Stimulated activated naive CD8-positive, alpha-beta T cell treated with anti-CD3 and anti-CD28 coated beads, Interleukin-15, amount 100 ng/mL, for 72 hours (primary cell): ENCODE measurements around the gene KCNQ1.

Experiments
- ATAC-seq: fragments of 150-1000 bp; cut with Tn5 transposase; 2 replicates; pipeline ENCODE4 v1.10.0; 2021; ENCODE audit warnings: mild to moderate bottlenecking, moderate library complexity
- DNase-seq, 2 donors: peaks; one replicate each; pipeline ENCODE4 v3.0.0; 2021 to 2022
- H3K27ac Mint-ChIP-seq, 2 donors: one replicate each; pipeline ENCODE4 v1.8.0; 2022; ENCODE audit warnings: mild to moderate bottlenecking in 2 of 2, mixed read lengths in 2 of 2, moderate library complexity in 2 of 2
- H3K27me3 Mint-ChIP-seq: one replicate; pipeline ENCODE4 v1.8.0; 2022; ENCODE audit warnings: mixed read lengths
- H3K4me1 Mint-ChIP-seq: one replicate; pipeline ENCODE4 v1.8.0; 2022; ENCODE audit warnings: mild to moderate bottlenecking, mixed read lengths
- H3K4me3 Mint-ChIP-seq, 2 donors: one replicate each; pipeline ENCODE4 v1.8.0; 2022; ENCODE audit warnings: mild to moderate bottlenecking in 2 of 2, mixed read lengths in 2 of 2, moderate library complexity in 1 of 2
- H3K9me3 Mint-ChIP-seq, 2 donors: one replicate each; pipeline ENCODE4 v1.8.0; 2022; ENCODE audit warnings: mixed read lengths in 2 of 2

KCNQ1 gene

DNA sequence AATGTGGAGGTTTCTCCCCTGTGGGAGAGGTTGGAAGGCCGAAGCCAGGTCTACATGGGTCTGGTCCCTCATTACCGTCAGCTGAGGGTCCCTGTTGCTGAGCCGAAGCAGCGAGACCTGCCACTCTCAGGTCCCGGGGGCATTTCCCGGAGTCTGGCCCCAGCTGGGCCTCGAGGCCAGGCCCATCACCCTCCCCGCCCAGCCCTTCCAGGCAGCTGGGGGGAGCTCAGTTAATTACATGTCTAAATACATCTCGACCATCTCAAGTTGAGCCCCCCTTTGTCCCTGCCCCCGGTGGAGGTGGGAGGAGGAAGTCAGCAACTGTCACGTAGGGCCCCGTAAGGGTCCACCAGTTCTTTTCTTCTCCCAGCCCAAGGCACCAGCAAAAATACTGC, 437.2 kb downstream of the KCNQ1 start:
- Mint-ChIP-seq H3K27ac (no peak overlapping the region), H3K9me3 (no peaks in the 10 kb centered on the region), H3K4me1 (peaks cover 13% of the 10 kb centered on the region), H3K27me3 (peaks cover 32% of the 10 kb centered on the region), H3K4me3 (no peak overlapping the region)
- no peak for DNase-seq
- no peak for ATAC-seq

DNA sequence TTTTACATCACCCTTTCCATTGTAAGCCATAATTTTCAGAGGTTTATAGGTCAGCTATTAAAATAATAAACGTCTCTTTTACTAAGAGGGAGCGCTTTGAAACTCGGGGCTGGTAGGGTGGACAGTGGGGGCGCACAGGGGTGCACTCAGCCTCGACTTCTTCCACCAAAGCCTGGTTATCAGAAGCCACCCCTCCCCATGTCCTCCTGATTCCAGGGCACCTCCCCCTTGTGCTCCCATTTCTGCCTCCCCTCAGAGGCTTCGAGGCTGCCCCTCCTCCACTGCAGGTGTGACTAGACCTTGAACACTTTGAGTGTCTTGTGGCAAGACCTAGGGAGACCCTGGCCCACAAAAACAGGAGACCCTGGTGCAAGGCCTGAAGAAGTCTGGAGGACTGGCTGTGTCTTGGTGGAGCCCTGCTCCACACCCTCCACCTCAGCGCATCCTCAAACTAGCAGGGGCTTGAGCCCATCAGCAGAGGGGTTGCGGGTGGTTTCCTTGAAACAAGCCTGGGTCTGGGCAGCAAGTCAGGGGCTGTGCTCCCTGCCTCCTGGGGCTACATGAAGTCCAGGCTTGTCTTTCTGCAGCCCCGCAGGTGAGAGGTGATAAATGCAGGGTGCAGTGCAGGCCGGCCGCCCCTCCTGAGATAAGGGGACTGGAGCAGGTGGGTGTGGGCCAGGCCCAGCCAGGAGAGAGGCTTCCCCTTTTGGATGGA, 437.7 kb downstream of the KCNQ1 start:
- H3K4me1 Mint-ChIP-seq: peaks cover 17% of the 10 kb centered on the region
- no peaks in the 10 kb centered on the region for H3K9me3 Mint-ChIP-seq
- ATAC-seq (no peak), DNase-seq (no peak)
- peaks cover 38% of the 10 kb centered on the region for H3K27me3 Mint-ChIP-seq
- no peak overlapping the region for H3K27ac Mint-ChIP-seq
- peak overlapping the region; percentile 10 to 73 for H3K4me3 Mint-ChIP-seq

GRCh38 chr11:2883640-2883978, 438.8 kb downstream of the KCNQ1 start:
- H3K27ac Mint-ChIP-seq: no peak overlapping the region
- no peaks in the 10 kb centered on the region for H3K9me3 Mint-ChIP-seq
- ATAC-seq: no peak
- peaks cover 27% of the 10 kb centered on the region for H3K4me1 Mint-ChIP-seq
- H3K27me3 Mint-ChIP-seq: peaks cover 39% of the 10 kb centered on the region
- no peak for DNase-seq
- H3K4me3 Mint-ChIP-seq: peak overlapping the region; percentile 46 to 73

- peaks cover 39% of the 10 kb centered on the region for H3K27me3 Mint-ChIP-seq
- H3K4me3 Mint-ChIP-seq: peak overlapping the region in 1 of 2 donors; percentile 46
- no peaks in the 10 kb centered on the region for H3K9me3 Mint-ChIP-seq
These were observed 439.4 kb downstream of the KCNQ1 start for GRCh38 chr11:2883979-2884815.

DNA sequence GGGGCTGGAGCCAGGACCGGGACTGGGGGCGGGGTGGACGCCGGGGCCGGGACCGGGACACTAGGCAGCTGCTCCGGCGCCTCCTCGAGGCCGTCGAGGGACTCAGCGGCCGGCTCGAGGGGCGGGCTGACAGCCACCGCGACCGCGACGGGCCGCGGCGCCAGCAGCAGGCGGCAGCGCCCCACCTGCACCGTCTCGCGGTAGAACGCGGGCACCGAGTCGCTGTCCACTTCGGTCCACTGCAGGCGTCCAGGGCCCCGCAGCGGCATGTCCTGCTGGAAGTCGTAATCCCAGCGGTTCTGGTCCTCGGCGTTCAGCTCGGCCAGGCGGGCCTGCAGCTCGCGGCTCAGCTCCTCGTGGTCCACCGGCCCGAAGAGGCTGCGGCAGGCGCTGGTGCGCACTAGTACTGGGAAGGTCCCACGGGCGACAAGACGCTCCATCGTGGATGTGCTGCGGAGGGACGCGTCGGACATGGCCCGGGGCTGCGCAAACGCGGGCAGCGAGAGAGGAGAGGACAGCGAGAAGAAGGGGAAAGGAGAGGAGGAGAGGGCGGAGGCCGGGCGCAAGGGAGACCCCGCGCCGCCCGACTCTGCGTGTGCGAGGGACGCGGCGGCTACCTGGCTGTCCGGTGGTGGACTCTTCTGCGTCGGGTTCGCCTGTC, 440.3 kb downstream of the KCNQ1 start:
- H3K27ac Mint-ChIP-seq: no peak overlapping the region
- no peaks in the 10 kb centered on the region for H3K9me3 Mint-ChIP-seq
- peak; percentile 38 for ATAC-seq

More at GRCh38 chr11:2883979-2884815, 439.4 kb downstream of the KCNQ1 start:
- Mint-ChIP-seq H3K4me1 (peaks cover 27% of the 10 kb centered on the region), H3K27ac (no peak overlapping the region)
- no peak for DNase-seq
- no peak for ATAC-seq

GRCh38 chr11:2885678-2886081, 440.9 kb downstream of the KCNQ1 start, which contains the start of gene CDKN1C:
Gene CDKN1C, minus strand, starts transcription at chr11:2885775. Its CDS starts 319 bp downstream, at chr11:2885456.
- Mint-ChIP-seq H3K27me3 (peaks cover 39% of the 10 kb centered on the region), H3K27ac (peak within 1 kb of the TSS in 1 of 2 donors; percentile 54), H3K9me3 (no peaks in the 10 kb centered on the region), H3K4me1 (peaks cover 27% of the 10 kb centered on the region), H3K4me3 (peak within 1 kb of the TSS; percentile 84 to 94)
- DNase-seq (peak; percentile 77 to 82), ATAC-seq (peak; percentile 84)

More for the DNA sequence above, 440.3 kb downstream of the KCNQ1 start:
- Mint-ChIP-seq H3K4me1 (peaks cover 27% of the 10 kb centered on the region), H3K4me3 (peak overlapping the region; percentile 84 to 94), H3K27me3 (peaks cover 39% of the 10 kb centered on the region)
- peak; percentile 52 to 54 for DNase-seq

DNA sequence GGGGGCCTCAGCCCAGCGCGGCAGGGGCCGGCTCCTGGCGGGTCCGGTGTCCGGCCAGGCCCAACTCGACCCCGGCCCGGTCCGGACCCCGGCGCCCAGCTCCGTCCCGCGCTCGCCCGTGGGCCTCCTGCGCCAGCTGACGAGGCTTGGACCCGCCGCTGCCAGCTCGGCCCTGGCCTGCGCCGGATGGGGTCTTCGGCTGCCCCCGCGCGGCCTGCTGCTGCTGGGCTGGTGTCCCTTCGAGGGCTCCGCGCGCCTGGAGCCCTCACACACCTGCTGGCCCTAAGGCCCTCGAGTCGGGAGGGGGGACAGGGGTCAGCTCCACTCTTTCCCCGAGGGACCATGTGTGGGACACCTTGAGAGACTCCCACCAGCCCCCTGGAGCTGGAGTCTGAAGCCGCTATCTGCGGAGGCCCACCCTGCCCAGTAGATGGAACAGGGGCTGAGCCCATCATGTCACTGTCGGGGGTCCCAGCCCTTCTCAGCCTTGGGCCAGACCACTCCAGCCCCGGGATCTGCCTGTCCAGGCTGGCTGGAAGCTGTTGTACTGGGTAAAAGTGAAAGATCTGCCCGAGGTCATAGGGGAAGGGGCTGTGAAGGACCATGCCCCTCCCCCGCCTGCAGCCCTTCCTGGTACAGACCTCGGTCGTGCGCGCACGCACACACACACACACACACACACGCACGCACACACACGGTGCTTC, 441.5 kb downstream of the KCNQ1 start:
- ATAC-seq: peak; percentile 10

GRCh38 chr11:2886936-2887335, 442.1 kb downstream of the KCNQ1 start:
- no peak overlapping the region for H3K27ac Mint-ChIP-seq
- DNase-seq: no peak
- H3K4me3 Mint-ChIP-seq: peak overlapping the region in 1 of 2 donors; percentile 40
- ATAC-seq: no peak
- no peaks in the 10 kb centered on the region for H3K9me3 Mint-ChIP-seq
- H3K27me3 Mint-ChIP-seq: peaks cover 39% of the 10 kb centered on the region
- H3K4me1 Mint-ChIP-seq: peaks cover 39% of the 10 kb centered on the region

More for the DNA sequence above, 441.5 kb downstream of the KCNQ1 start:
- DNase-seq: no peak
- H3K9me3 Mint-ChIP-seq: no peaks in the 10 kb centered on the region
- H3K27me3 Mint-ChIP-seq: peaks cover 39% of the 10 kb centered on the region
- H3K4me3 Mint-ChIP-seq: peak overlapping the region in 1 of 2 donors; percentile 40
- H3K27ac Mint-ChIP-seq: peak overlapping the region in 1 of 2 donors; percentile 54
- H3K4me1 Mint-ChIP-seq: peaks cover 34% of the 10 kb centered on the region

DNA sequence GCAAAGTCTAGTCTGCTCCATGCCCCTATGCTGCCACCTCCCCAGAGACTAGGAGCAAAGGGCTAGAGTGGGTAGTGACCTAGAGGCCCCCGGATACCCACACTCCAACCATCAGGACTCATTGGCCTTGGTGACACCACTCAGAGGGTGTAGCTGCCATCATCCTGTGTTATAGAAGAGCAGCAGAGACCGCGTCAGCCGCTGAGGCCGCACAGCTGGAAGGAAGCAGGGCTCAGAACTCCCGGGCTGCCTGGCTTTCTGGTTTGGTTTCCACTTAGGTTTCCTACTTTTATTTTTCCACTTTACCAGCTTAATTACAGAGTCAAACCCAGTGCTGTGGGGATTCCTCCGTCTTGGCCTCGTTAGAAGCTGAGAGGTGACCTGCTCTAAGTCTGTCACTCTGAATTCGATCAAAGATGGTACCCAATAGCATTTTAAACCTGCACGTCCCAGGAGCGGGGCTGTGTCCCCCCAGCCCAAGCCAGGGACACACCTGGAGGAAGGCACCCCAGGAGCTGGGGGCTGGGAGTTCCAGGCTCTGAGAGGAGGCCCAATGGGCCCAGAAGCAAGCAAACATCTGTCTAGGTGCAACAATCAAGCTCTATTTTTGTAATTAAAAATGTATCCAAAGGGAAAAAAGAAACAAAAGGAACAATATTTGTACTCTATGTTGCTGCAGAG, 442.8 kb downstream of the KCNQ1 start:
- Mint-ChIP-seq H3K9me3 (no peaks in the 10 kb centered on the region), H3K27ac (no peak overlapping the region), H3K4me3 (peak overlapping the region in 1 of 2 donors; percentile 43), H3K4me1 (peaks cover 47% of the 10 kb centered on the region), H3K27me3 (peaks cover 34% of the 10 kb centered on the region)
- no peak for ATAC-seq
- no peak for DNase-seq

DNA sequence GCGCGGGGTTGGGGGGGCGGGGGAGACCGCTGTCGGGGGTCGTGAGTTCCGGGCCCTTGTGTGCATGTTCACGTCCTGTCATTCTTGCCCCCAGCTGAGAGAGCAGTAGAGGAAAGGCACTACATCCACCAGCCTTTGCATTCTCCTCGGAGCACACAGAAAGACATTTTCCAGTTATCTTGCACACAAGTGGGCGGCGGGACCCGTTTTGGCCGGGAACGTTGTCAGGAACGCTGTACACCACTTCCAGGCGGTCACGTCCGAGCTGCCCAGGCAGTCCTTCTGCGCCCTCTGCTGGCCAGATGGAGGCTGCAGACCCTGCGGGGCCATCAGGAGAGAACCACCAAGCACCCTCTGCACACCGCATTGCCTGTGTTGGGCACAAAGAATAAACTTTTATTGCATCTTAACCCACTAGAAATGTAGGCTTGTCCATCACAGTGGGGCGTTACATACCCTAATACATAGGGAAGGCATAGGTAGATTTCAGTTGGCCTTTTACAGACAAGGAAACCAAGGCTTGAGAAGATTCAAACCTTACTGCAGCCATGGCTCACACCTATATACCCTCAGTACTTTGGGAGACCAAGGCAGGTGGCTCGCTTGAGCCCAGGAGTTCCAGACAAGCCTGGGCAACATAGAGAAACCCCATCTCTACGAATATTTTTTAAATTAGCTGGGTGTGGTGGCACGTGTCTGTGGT, 443.6 kb downstream of the KCNQ1 start:
- ATAC-seq (peak; percentile 19), DNase-seq (peak; percentile 82 to 84)
- H3K4me3 Mint-ChIP-seq: no peak overlapping the region
- peaks cover 53% of the 10 kb centered on the region for H3K4me1 Mint-ChIP-seq
- peaks cover 26% of the 10 kb centered on the region for H3K27me3 Mint-ChIP-seq
- H3K9me3 Mint-ChIP-seq: no peaks in the 10 kb centered on the region
- no peak overlapping the region for H3K27ac Mint-ChIP-seq

DNA sequence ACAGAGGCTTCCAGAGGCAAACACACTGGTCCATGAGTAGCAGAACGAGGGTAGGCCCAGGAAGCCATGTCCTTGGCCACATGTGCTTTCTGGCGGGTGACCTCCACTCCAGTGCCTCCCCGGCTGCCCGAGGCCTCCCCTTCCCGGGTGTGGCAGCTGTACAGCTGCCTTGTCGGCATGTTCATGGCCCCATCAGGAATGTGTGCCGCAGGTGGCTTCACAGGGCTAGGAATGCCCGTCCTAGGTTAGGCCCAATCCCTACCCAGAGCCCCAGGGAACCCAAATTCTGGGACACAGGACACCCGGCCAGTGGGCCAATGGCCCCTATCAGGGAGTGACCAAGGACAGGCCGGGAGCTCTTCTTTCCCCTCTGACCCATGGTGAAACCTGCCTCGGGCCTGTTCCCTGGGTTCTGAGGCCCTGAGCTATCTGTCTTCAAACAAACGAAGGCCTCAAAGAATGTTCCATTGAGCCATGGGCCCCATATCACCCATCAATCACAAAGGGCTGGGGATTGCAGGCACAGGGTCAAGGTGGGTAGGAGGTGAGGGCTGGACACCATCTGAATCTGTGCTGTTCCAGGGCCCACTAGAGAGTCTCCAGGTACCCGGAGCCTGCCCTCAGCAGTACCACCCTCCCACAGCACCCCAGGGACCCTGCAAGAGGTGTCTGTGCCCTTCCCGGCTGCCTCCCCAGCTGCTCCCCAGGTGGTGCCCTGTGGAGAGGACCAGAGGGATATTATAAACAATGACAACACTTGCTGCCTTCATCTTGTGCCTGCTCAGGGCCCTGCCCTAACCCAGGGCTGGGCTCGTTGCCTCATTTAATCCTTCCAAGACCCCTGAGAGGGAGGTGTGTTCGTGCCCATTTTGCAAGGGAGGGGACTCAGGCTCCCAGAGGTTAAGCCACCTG, 444.8 kb downstream of the KCNQ1 start:
- Mint-ChIP-seq H3K27me3 (peaks cover 21% of the 10 kb centered on the region), H3K27ac (no peak overlapping the region)

GRCh38 chr11:2890466-2891294, 445.9 kb downstream of the KCNQ1 start:
- H3K4me3 Mint-ChIP-seq: no peak overlapping the region
- DNase-seq (no peak), ATAC-seq (no peak)
- no peak overlapping the region for H3K27ac Mint-ChIP-seq
- peaks cover 46% of the 10 kb centered on the region for H3K4me1 Mint-ChIP-seq
- H3K27me3 Mint-ChIP-seq: peaks cover 14% of the 10 kb centered on the region
- H3K9me3 Mint-ChIP-seq: no peaks in the 10 kb centered on the region

More for the DNA sequence above, 444.8 kb downstream of the KCNQ1 start:
- Mint-ChIP-seq H3K4me1 (peaks cover 53% of the 10 kb centered on the region), H3K4me3 (no peak overlapping the region), H3K9me3 (no peaks in the 10 kb centered on the region)
- DNase-seq (no peak), ATAC-seq (no peak)
